ENCODE results near the gene LDHD.

DNA sequence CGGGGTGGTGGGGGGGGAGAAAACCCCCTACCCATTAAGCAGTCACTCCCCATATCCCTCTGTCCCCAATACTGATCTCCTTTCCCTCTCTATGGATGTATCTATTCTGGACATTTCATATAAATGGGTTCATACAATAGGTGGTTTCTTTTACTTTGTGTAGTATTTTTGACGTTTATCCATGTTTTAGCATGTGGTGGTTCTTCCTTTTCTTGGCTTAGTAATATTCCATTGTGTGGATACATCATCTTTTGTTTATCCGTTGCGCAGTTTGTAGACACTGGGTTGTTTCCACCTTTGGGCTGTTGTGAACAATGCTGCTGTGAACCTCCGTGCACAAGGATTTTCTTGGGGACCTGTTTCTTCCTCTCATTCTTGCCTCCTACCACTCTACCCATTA, 12.6 kb downstream of the LDHD start:
- TF ChIP-seq, protein P1, sequence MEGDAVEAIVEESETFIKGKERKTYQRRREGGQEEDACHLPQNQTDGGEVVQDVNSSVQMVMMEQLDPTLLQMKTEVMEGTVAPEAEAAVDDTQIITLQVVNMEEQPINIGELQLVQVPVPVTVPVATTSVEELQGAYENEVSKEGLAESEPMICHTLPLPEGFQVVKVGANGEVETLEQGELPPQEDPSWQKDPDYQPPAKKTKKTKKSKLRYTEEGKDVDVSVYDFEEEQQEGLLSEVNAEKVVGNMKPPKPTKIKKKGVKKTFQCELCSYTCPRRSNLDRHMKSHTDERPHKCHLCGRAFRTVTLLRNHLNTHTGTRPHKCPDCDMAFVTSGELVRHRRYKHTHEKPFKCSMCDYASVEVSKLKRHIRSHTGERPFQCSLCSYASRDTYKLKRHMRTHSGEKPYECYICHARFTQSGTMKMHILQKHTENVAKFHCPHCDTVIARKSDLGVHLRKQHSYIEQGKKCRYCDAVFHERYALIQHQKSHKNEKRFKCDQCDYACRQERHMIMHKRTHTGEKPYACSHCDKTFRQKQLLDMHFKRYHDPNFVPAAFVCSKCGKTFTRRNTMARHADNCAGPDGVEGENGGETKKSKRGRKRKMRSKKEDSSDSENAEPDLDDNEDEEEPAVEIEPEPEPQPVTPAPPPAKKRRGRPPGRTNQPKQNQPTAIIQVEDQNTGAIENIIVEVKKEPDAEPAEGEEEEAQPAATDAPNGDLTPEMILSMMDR (optimal IDR thresholded peaks at IDR 0.05 in 1 of 3, IDR thresholded peaks at IDR 0.05 in 1 of 3, conservative IDR thresholded peaks at IDR 0.05 in 1 of 3; ENCODE audit: extremely low read depth in 1 of 3, insufficient read depth in 2 of 3, low read length in 3 of 3) = no peak
- TF ChIP-seq EZH2 (IDR thresholded peaks at IDR 0.05; ENCODE audit: low read length) = no peak

Data from keratinocyte (primary cell).